Brain pericyte (primary cell): ENCODE measurements around the gene PRMT1.

Experiments
- DNase-seq: peaks from one replicate; pipeline ENCODE4 v3.0.0-alpha.2; 2012; ENCODE audit warnings: low read depth, low spot score

Gene PRMT1

GRCh38 chr19:49651029-49651819, 25.8 kb upstream of the PRMT1 start:
- no peak for DNase-seq

- no peak for DNase-seq
Measured at GRCh38 chr19:49651820-49652550, 25.1 kb upstream of the PRMT1 start.

- no peak for DNase-seq
Measured at GRCh38 chr19:49652551-49653465, 24.3 kb upstream of the PRMT1 start.

DNA sequence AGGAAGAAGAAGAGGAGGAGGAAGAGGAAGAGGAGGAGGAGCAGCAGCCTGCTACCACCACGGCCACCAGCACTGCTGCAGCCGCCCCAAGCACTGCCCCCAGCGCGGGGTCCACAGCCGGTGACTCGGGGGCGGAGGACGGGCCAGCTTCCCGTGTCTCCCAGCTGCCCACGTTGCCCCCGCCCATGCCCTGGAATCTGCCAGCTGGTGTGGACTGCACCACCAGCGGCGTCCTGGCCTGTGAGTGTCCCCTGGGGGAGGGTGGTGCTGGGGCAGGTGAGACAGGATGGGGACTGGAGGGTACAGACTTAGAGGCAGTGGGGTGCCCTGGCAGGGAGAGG, 23.6 kb upstream of the PRMT1 start:
- DNase-seq, result no peak

DNA sequence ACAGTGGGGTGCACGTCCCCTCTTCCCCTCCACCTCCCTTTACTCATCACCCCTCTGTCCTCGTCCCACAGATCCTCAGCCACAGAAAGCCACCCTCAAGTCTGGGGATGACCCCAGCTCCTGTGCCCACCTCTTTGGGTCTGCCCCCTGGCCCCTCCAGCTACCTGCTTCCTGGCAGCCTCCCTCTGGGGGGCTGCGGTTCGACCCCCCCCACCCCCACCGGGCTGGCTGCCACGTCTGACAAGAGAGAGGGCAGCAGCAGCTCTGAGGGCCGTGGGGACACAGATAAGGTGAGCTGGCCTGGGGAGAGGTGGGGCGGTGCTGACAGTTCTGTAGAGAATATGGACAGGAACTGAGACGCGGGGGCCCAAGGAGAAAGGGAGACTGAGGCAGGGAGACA, 22.5 kb upstream of the PRMT1 start:
- no peak for DNase-seq

GRCh38 chr19:49655570-49656455, 21.3 kb upstream of the PRMT1 start:
- DNase-seq, result no peak

DNA sequence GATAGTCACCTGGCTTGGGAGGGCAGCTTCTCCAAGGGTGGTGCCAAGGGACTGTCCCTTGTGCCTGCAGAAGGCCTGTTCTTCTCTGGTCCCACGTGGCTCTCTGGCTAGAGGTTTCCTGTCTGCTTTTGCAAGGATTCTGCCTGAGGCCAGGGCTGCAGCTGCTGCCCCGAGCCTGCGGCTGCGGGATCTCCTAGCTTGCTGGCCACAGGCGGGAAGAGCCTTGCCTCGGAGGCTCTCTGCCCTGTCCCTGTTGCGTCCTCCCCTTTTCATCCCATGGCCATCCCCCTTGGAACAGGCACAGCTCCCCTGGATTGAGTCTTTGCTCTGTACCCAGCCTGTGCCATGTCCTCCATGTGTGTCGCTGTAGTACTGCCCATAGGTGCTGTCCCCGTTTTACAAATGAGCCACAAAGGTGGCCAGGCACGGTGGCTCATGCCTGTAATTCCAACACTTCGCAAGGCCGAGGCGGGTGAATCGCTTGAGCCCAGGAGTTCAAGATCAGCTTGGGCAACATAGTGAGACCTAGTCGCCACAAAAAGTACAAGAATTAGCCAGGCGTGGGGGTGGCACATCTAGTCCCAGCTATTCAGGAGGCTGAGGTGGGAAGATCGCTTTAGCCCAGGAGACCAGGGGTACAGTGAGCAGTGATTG, 20.5 kb upstream of the PRMT1 start:
- no peak for DNase-seq

DNA sequence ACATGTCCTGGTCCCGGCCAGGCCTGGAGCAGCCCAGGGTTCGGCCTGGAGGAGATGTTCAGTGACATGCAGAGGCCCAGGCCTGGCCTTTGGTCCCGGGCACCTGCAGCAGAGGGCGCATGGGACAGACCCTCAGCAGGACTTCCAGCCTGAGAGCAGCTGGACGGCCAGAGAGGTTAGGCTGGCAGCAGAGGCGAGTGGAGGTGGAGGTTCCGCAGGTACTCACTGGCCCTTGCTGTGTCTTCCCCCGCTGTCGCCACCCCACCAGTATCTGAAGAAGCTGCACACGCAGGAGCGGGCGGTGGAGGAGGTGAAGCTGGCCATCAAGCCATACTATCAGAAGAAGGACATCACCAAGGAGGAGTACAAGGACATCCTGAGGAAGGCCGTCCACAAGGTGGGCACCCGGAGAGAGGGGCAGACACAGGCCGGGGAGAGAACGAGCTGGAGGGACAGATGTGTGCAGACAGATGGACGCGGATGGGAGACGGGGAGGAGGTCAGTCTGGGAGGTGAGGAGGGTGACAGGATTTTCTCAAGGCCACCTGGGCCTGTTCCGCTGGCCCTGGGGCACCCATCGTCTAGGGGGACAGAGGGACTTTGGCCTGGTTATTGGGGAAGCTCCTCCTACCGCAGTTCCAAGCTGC, 19.5 kb upstream of the PRMT1 start:
- DNase-seq, result no peak

DNA sequence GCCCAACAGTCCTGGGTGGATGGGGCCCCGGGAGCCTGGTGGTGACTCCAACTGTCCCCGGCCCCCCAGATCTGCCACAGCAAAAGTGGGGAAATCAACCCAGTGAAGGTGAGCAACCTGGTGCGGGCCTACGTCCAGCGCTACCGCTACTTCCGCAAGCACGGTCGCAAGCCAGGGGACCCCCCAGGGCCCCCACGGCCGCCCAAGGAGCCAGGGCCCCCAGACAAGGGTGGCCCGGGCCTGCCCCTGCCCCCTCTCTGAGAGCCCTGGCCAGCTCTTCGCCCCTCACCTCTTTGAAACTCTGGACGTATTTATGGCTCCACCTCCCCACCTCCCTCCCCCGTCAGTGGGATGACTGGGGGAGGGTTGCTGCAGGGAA, 18.9 kb upstream of the PRMT1 start:
- no peak for DNase-seq

DNA sequence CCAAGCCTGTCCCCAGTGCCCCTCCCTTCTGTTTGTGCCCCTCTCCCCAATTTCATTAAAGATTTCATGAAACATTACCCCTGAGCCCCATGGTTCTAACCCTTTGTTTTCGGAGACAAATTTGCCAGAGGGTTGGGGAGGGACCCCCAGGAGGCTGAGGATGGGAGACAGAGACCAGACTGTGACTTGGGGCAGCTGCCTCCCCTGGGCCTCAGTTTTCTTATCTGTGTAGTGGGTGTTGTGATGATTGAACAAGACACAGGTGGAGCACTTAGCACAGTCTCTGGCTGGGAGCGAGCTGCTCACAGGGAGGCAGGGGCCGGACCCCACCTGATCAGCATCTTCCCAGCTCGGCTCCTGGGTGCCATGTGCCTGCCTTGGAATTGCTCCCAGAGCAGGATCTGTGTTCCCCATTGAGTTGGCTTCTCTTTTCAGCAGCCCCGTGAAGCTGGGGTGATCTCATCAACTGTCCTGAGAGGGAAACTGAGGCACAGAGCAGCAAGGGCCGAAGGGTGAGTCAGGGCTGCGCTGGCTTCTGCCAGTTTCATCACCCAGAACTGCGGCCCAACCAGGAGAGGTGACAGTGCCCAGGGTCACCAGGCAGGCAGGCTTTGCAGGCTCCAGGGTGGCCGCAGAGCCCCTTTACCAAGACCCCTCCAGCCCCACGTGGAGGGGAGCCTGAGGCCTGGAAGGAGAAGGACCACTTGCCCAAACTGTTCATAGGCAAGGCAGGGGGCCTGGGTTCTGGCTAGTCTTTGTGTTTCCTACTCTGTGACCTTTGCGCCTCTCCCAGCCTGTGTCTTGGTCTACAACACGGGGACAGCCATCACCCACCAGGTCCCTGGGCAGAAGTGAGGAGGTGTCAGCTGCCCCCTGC, 18.3 kb upstream of the PRMT1 start:
- DNase-seq, result no peak

DNA sequence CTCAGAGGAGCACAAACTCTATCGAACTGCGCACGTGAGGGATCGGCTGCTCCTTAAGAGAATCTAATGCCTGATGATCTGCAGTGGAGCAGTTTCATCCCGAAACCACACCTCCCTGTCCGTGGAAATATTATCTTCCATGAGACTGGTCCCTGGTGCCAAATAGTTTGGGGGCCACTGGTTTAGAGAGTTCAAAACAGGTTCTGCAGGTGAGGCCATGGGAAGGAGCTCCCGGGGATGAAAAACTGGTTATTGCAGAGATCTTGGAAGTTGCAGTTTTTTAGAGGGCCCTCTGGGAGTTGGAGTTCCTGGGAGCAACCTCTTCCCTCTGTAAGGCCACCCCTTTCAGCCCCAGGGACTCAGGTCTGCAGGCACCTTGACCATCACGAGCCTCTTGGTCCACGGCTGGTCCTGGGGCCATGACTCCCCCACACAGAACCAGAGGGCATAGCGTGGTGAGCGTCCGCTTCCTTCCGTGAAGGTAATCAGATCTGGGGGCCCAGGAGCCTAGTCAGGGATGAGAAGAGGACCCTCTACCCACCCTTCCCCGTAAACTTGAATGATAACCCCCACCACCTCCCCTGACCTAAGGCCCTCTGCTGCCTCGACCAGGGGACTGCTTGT, 16.6 kb upstream of the PRMT1 start:
- no peak for DNase-seq

DNA sequence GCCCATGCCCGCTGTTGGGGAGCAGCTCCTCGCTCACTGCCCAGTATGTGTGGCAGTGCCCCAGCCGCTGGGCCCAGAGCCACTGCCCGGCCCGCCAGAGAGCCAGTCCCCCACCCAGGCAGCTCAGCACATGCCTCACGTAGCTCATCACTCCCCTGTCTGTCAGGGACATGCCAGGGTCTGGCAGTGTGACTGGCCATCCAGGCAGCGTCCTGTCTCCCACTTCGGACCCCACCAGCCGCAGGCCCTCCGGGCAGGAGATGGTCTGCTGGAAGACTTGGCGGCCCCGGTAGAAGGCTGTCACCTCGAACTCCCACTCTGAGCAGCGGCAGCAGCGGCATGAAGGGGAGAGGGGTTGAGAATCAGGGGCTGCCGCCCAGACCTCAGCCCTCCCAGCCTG, 15.1 kb upstream of the PRMT1 start:
- no peak for DNase-seq

GRCh38 chr19:49663224-49663623, 13.8 kb upstream of the PRMT1 start:
- no peak for DNase-seq

DNA sequence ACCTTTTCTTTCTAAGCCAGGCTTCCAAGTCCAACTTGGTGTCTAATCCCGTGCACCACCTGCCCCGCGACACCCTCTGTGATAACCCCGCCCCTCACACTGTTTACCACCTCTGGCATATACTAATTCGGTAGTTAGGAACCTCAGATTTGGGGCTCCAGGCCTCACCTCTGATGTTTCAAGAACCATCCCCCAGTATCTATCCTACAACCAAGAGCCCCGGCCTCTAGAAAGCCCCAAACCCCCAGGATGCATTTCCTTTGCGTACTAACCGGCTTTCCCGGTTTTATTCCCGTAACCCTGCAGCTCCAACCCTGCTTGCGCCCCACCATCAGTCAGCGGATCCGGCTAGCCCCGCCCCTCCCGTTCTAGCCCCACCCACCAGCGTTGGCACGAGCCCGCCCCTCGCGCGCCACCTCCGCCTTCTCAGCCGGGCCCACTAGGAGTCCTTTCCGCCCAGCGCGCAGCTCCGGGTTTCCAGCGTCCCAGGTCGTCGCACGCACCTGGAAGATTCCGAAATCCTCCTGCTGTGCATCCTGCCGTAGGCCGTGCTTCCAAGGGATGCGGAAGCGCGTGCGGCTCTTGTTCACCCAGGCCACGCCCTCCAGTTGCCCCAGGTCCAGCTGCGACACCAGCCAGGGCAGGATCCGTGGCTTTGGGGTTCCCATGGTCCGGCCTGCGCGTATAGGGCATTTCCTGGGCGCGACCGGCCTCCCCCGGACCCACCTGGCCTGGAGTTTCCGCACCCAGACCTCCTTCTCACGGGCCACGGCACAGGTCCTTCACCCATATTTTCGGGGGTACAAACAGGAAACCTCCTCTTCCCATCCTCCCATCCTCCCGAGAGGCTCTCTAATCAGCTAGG, 12.7 kb upstream of the PRMT1 start:
- DNase-seq, result no peak

DNA sequence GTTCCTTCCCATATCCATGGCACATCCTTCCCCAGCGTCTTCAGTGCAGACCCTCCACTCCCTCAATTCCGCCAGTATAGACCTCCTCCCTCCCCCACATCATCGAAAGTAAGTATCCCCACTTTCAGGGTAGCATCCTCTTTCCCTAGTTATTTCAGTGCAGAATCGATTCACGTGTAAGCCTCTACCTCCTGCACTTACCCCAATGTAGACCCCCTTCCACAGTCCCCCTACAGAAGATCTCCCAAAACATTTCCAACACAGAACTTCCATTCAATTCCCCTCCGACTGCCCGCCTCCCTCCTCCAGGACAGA, 12.1 kb upstream of the PRMT1 start:
- no peak for DNase-seq

DNA sequence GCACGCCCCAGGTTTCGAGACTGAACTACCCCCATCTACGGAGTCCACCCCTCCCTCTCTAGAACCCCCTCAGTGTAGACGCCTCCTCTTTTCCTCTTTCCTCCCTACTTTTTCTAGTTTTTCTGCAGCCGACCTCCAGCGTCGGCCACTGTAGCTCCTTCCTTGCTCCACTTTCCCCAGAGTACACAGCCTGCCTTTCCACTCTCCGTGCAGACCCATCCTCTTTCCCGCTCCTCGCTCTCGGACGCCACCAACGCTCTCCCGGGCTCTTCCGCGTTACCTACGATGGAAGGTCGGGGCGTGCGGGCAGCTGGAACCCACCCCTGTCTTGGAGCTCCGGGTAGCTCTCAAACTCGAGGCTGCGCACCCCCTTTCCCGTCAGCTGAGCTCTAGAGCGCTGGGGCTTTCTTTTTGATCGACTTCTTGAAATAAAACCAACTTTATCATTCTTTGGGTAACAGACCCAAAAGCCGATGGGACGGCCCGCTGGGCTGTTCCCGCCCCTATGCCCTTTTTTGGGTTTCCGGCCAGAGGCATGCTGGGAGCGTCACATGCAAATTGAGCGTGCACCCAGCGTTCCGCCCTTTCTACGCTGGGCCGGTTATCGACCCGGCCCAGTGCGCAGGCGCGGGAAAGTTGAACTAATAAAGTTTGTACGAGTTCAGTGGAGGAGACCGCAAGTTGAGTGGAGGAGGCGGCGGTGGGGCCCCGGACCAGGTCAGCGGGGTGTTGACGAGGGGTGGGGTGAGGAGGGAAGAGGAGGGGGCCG, 11.5 kb upstream of the PRMT1 start, which contains the start of the genes BCL2L12 and IRF3:
TSS of gene BCL2L12 (plus strand) at position 583 of the 769 bp plus-strand sequence. CDS start 760 bp downstream, outside the sequence.
TSS of gene IRF3 (minus strand) at position 507 of the 769 bp plus-strand sequence. CDS start 1,019 bp downstream, outside the sequence.
- DNase-seq, result peak; percentile 82

DNA sequence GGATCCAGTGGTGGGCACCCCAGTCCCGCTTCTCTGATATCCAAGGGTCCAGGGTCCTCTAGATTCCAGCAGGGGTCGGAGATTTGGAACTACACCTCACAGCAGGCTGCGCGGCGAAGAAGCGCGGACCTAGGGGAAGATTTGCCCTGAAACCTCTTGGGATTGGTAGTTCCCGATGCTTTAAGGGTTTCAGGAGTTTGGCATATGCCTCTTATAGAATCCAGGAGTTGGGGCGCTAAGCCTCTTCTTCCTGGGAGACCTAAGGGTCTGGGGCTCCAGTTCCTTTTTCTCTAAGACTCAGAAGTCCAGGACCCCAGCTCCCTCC, 11.0 kb upstream of the PRMT1 start:
- no peak for DNase-seq
